Caco-2 (cell line): Measurements from ENCODE around the gene ADGRB3. TPM values are rescaled to one million over a fixed set of nuclear protein-coding genes. Genes with fewer than 3 reads are reported as not detected.

Source experiments
- BruUV-seq: library from RNA; stranded (reverse); fragments of 400-500 nt; replicated peaks from 2 replicates; lab custom pipeline; 2021; lab: Mats Ljungman, UMichigan
- CTCF ChIA-PET: fragments of 300-600 bp; sonication (Branson Sonifier 250); formaldehyde crosslinking; loops from one replicate; lab custom pipeline; 2022; ENCODE audit warnings: antibody characterized with exemption; lab: Charles Lee
- POLR2A ChIA-PET: fragments of 300-600 bp; sonication (Branson Sonifier 250); formaldehyde crosslinking; loops from one replicate; lab custom pipeline; 2022; ENCODE audit warnings: antibody characterized with exemption; lab: Charles Lee
- DNase-seq, 2 experiments: peaks; one replicate each; pipeline versions ENCODE4 v3.0.0 to v3.0.0-alpha.2; 2020 to 2022
- H3K27me3 ChIP-seq: replicated peaks from 2 replicates; pipeline ENCODE4 v1.6.0; 2011; ENCODE audit warnings: low read length; ENCODE audit not compliant: control insufficient read depth, insufficient read depth
- H3K36me3 ChIP-seq: 2 replicates; pipeline ENCODE4 v1.5.1; 2011; ENCODE audit warnings: low read length; ENCODE audit not compliant: control insufficient read depth, insufficient read depth
- H3K4me1 ChIP-seq: fragments of 250-450 bp; sonication (Bioruptor Pico); 2 replicates; pipeline ENCODE4 v1.5.1; 2020; ENCODE audit warnings: mild to moderate bottlenecking
- H3K4me3 ChIP-seq: 2 replicates; pipeline ENCODE4 v1.5.1; 2011; ENCODE audit warnings: low read depth, mild to moderate bottlenecking, control low read depth, low read length
- H3K9me3 ChIP-seq: fragments of 250-450 bp; sonication (Bioruptor Pico); 2 replicates; pipeline ENCODE4 v1.5.1; 2020; ENCODE audit warnings: mild to moderate bottlenecking, moderate library complexity
- H3K27ac Mint-ChIP-seq: one replicate; pipeline ENCODE4 v1.8.0; 2022; ENCODE audit warnings: mixed read lengths; ENCODE audit not compliant: unreplicated experiment
- H3K27me3 Mint-ChIP-seq: one replicate; pipeline ENCODE4 v1.8.0; 2022; ENCODE audit warnings: mixed read lengths; ENCODE audit not compliant: insufficient read depth, unreplicated experiment
- H3K36me3 Mint-ChIP-seq: one replicate; pipeline ENCODE4 v1.8.0; 2022; ENCODE audit warnings: mild to moderate bottlenecking, mixed read lengths; ENCODE audit not compliant: insufficient read depth, unreplicated experiment
- H3K4me1 Mint-ChIP-seq: one replicate; pipeline ENCODE4 v1.8.0; 2022; ENCODE audit warnings: low read depth, mixed read lengths; ENCODE audit not compliant: unreplicated experiment
- H3K4me3 Mint-ChIP-seq: one replicate; pipeline ENCODE4 v1.8.0; 2022; ENCODE audit warnings: mild to moderate bottlenecking, moderate library complexity, mixed read lengths; ENCODE audit not compliant: unreplicated experiment
- H3K9me3 Mint-ChIP-seq: one replicate; pipeline ENCODE4 v1.8.0; 2022; ENCODE audit warnings: mixed read lengths; ENCODE audit not compliant: unreplicated experiment
- intact Hi-C: fragments of 100-400 bp; cut with micrococcal nuclease; formaldehyde crosslinking; loops from one replicate; pipeline ENCODE4 v1.10.0; 2022; ENCODE audit not compliant: unreplicated experiment
- total RNA-seq: library from RNA; stranded (reverse); gene quantifications from 2 replicates; pipeline ENCODE4 v1.2.3, GENCODE V29; 2022
- TF ChIP-seq, protein P1 (sequence below), 2 experiments: fragments of 200-600 bp in 1 of 2; IDR thresholded peaks; 1 replicate in 1 of 2; 2 replicates in 1 of 2; pipeline versions ENCODE4 v1.5.1 to v1.8.0; 2011 to 2022; ENCODE audit warnings: antibody characterized with exemption in 1 of 2, control low read depth in 1 of 2, inconsistent platforms in 1 of 2, low read depth in 1 of 2, low read length in 1 of 2, mild to moderate bottlenecking in 1 of 2, moderate library complexity in 1 of 2; ENCODE audit not compliant: insufficient read depth in 1 of 2, severe bottlenecking in 1 of 2, unreplicated experiment in 1 of 2

The ADGRB3 gene
- total RNA-seq, 1 experiment from 2014 or later, result 0.18 TPM

DNA sequence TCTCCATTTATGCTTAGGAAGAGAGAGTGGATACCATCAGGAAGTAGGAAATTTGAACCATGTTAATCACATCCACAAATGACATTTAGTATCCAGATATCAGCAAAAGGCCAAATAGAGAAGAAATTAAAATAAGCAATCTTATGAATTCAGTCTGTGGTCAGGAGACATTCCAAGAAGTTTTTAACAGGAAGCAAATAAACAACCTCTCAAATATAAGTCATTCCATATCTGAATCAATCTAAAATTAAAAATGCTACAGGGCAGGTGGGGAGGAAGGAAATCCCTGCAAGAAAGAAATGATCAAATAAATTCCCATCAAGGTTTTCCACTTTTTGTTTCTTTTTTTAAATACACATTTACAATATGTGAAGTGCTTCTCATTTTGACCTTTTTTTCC lies 641.1 kb downstream of the ADGRB3 start:
- Histone ChIP-seq H3K27me3 (no peaks in the 10 kb centered on the region), H3K4me1 (no peaks in the 10 kb centered on the region), H3K4me3 (no peak overlapping the region), H3K9me3 (no peaks in the 10 kb centered on the region), H3K36me3 (no peaks in the 10 kb centered on the region)
- Mint-ChIP-seq H3K4me3 (no peak overlapping the region), H3K27ac (no peak overlapping the region), H3K9me3 (no peaks in the 10 kb centered on the region), H3K36me3 (no peaks in the 10 kb centered on the region), H3K4me1 (no peaks in the 10 kb centered on the region), H3K27me3 (peaks cover 3% of the 10 kb centered on the region)
- intact Hi-C loops, result no loop called here
- DNase-seq, result no peak
- CTCF ChIA-PET, result no interaction called here
- BruUV-seq, result no TSS peak
- TF ChIP-seq, protein P1, sequence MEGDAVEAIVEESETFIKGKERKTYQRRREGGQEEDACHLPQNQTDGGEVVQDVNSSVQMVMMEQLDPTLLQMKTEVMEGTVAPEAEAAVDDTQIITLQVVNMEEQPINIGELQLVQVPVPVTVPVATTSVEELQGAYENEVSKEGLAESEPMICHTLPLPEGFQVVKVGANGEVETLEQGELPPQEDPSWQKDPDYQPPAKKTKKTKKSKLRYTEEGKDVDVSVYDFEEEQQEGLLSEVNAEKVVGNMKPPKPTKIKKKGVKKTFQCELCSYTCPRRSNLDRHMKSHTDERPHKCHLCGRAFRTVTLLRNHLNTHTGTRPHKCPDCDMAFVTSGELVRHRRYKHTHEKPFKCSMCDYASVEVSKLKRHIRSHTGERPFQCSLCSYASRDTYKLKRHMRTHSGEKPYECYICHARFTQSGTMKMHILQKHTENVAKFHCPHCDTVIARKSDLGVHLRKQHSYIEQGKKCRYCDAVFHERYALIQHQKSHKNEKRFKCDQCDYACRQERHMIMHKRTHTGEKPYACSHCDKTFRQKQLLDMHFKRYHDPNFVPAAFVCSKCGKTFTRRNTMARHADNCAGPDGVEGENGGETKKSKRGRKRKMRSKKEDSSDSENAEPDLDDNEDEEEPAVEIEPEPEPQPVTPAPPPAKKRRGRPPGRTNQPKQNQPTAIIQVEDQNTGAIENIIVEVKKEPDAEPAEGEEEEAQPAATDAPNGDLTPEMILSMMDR (IDR thresholded peaks at IDR 0.05; ENCODE audit: insufficient read depth in 1 of 2, low read depth in 1 of 2, low read length in 1 of 2, severe bottlenecking in 1 of 2, unreplicated experiment in 1 of 2), result no peak
- POLR2A ChIA-PET, result no interaction called here

- ChIA-PET POLR2A (no interaction called here), CTCF (no interaction called here)
- Mint-ChIP-seq H3K4me3 (no peak overlapping the region), H3K9me3 (no peaks in the 10 kb centered on the region), H3K4me1 (no peaks in the 10 kb centered on the region), H3K27me3 (peaks cover 2% of the 10 kb centered on the region), H3K27ac (no peak overlapping the region), H3K36me3 (no peaks in the 10 kb centered on the region)
- Histone ChIP-seq H3K4me1 (no peaks in the 10 kb centered on the region), H3K4me3 (no peak overlapping the region), H3K27me3 (no peaks in the 10 kb centered on the region), H3K36me3 (no peaks in the 10 kb centered on the region), H3K9me3 (no peaks in the 10 kb centered on the region)
- intact Hi-C loops, result no loop called here
- no peak for DNase-seq
- BruUV-seq, result no TSS peak
- TF ChIP-seq, protein P1 (IDR thresholded peaks at IDR 0.05; ENCODE audit: insufficient read depth in 1 of 2, low read depth in 1 of 2, low read length in 1 of 2, severe bottlenecking in 1 of 2, unreplicated experiment in 1 of 2), result no peak
These were observed 644.7 kb downstream of the ADGRB3 start for GRCh38 chr6:69279805-69280204.

GRCh38 chr6:69280858-69281257 lies 645.8 kb downstream of the ADGRB3 start:
- H3K36me3 ChIP-seq, result no peaks in the 10 kb centered on the region
- H3K4me1 Mint-ChIP-seq, result no peaks in the 10 kb centered on the region
- ChIA-PET POLR2A (no interaction called here), CTCF (no interaction called here)
- no peak overlapping the region for H3K27ac Mint-ChIP-seq
- BruUV-seq, result no TSS peak
- no peak overlapping the region for H3K4me3 ChIP-seq
- no peaks in the 10 kb centered on the region for H3K9me3 Mint-ChIP-seq
- TF ChIP-seq, protein P1 (IDR thresholded peaks at IDR 0.05; ENCODE audit: insufficient read depth in 1 of 2, low read depth in 1 of 2, low read length in 1 of 2, severe bottlenecking in 1 of 2, unreplicated experiment in 1 of 2), result no peak
- no peaks in the 10 kb centered on the region for H3K27me3 ChIP-seq
- no peak overlapping the region for H3K4me3 Mint-ChIP-seq
- H3K4me1 ChIP-seq, result no peaks in the 10 kb centered on the region
- H3K9me3 ChIP-seq, result no peaks in the 10 kb centered on the region
- no peak for DNase-seq
- H3K27me3 Mint-ChIP-seq, result peaks cover 2% of the 10 kb centered on the region
- H3K36me3 Mint-ChIP-seq, result no peaks in the 10 kb centered on the region
- intact Hi-C loops, result no loop called here
